ENCODE measurements around the gene CYP46A1.

GRCh38 chr14:99671235-99672224 lies 12.6 kb upstream of the CYP46A1 start:
- TF ChIP-seq CEBPB (IDR thresholded peaks at IDR 0.05), result no peak
- no peak for TF ChIP-seq YY1 (IDR thresholded peaks at IDR 0.05; ENCODE audit: low read depth)
- no peak for TF ChIP-seq MAX (IDR thresholded peaks at IDR 0.05)
- no peak for TF ChIP-seq ZBTB7A (IDR thresholded peaks at IDR 0.05; ENCODE audit: low read depth)
- TF ChIP-seq TEAD4 (IDR thresholded peaks at IDR 0.05), result no peak
- TF ChIP-seq NFIC (IDR thresholded peaks at IDR 0.05), result no peak
- no peak for TF ChIP-seq RAD21 (IDR thresholded peaks at IDR 0.05; ENCODE audit: low read depth)
